Measurements from ENCODE around the gene ABHD14A.

DNA sequence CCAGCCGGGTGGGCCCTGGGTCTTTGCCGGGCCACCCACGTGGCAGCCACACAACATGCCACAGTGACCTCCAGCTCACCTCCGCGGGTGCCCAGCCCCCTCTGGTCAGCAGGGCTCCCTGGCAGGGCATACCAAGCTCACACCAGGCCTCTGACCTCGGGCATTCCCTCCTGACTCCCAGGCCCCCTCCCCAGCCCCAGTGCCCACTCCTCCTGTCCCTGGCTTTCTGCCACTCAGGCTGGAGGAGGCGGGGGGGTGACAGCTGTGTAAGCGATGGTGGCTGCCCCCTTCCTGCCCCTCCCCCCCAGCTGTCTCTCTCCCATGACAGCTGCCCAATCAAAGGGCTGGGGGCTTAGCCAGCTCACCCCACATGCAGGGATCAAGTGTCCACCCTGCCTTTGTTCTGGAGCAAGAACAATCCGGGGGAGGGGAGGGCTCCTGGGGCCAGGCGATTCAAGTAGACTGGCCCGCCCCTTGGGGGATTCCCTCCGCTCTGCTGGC lies 10.9 kb upstream of the ABHD14A start:
- TF ChIP-seq, protein P1, sequence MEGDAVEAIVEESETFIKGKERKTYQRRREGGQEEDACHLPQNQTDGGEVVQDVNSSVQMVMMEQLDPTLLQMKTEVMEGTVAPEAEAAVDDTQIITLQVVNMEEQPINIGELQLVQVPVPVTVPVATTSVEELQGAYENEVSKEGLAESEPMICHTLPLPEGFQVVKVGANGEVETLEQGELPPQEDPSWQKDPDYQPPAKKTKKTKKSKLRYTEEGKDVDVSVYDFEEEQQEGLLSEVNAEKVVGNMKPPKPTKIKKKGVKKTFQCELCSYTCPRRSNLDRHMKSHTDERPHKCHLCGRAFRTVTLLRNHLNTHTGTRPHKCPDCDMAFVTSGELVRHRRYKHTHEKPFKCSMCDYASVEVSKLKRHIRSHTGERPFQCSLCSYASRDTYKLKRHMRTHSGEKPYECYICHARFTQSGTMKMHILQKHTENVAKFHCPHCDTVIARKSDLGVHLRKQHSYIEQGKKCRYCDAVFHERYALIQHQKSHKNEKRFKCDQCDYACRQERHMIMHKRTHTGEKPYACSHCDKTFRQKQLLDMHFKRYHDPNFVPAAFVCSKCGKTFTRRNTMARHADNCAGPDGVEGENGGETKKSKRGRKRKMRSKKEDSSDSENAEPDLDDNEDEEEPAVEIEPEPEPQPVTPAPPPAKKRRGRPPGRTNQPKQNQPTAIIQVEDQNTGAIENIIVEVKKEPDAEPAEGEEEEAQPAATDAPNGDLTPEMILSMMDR (conservative IDR thresholded peaks at IDR 0.05; ENCODE audit: low read length): no peak
- TF ChIP-seq EZH2phosphoT487 (IDR thresholded peaks at IDR 0.05; ENCODE audit: borderline replicate concordance, low read depth, low read length): no peak

All from OCI-LY7 (cell line).